Osteocyte (in vitro differentiated cells): ENCODE data around the gene LCN12. TPM values are rescaled to one million over a fixed set of nuclear protein-coding genes. Genes with fewer than 3 reads are reported as not detected.

ENCODE experiments used
- DNase-seq: peaks from one replicate; pipeline ENCODE4 v3.0.0; 2021; ENCODE audit warnings: mixed read lengths; ENCODE audit not compliant: unreplicated experiment; ENCODE audit errors: extremely low spot score
- H3K27ac Mint-ChIP-seq: one replicate; pipeline ENCODE4 v1.8.0; 2021; ENCODE audit warnings: mild to moderate bottlenecking, mixed read lengths; ENCODE audit not compliant: unreplicated experiment
- H3K27me3 Mint-ChIP-seq: one replicate; pipeline ENCODE4 v1.8.0; 2021; ENCODE audit warnings: mixed read lengths; ENCODE audit not compliant: unreplicated experiment
- H3K36me3 Mint-ChIP-seq: one replicate; pipeline ENCODE4 v1.8.0; 2021; ENCODE audit warnings: mixed read lengths; ENCODE audit not compliant: unreplicated experiment
- H3K4me1 Mint-ChIP-seq: one replicate; pipeline ENCODE4 v1.8.0; 2021; ENCODE audit warnings: mixed read lengths; ENCODE audit not compliant: unreplicated experiment
- H3K4me3 Mint-ChIP-seq: one replicate; pipeline ENCODE4 v1.8.0; 2021; ENCODE audit warnings: mild to moderate bottlenecking, moderate library complexity, mixed read lengths; ENCODE audit not compliant: unreplicated experiment
- H3K9me3 Mint-ChIP-seq: one replicate; pipeline ENCODE4 v1.8.0; 2021; ENCODE audit warnings: mixed read lengths; ENCODE audit not compliant: unreplicated experiment
- CTCF ChIP-seq: fragments of 200-600 bp; sonication (generic); IDR thresholded peaks from 2 replicates; pipeline ENCODE4 v1.5.0; 2021; ENCODE audit warnings: antibody characterized with exemption, mild to moderate bottlenecking, moderate library complexity
- total RNA-seq: library from RNA; stranded (reverse); gene quantifications from 2 replicates; pipeline ENCODE4 v1.2.1, GENCODE V29; 2021

The LCN12 gene
- total RNA-seq, 1 donor from 2014 or later = 1.4 TPM

GRCh38 chr9:136916330-136917184, 35.5 kb upstream of the LCN12 start:
- Mint-ChIP-seq H3K36me3 (peaks cover 19% of the 10 kb centered on the region), H3K27me3 (no peaks in the 10 kb centered on the region), H3K4me3 (no peak overlapping the region), H3K9me3 (no peaks in the 10 kb centered on the region), H3K27ac (no peak overlapping the region), H3K4me1 (no peaks in the 10 kb centered on the region)
- no peak for TF ChIP-seq CTCF
- DNase-seq = no peak

GRCh38 chr9:136917902-136918301, 34.2 kb upstream of the LCN12 start:
- H3K27ac Mint-ChIP-seq = no peak overlapping the region
- H3K27me3 Mint-ChIP-seq = no peaks in the 10 kb centered on the region
- no peak for TF ChIP-seq CTCF
- DNase-seq = no peak
- no peaks in the 10 kb centered on the region for H3K4me1 Mint-ChIP-seq
- H3K36me3 Mint-ChIP-seq = peaks cover 22% of the 10 kb centered on the region
- H3K9me3 Mint-ChIP-seq = no peaks in the 10 kb centered on the region
- H3K4me3 Mint-ChIP-seq = no peak overlapping the region

- H3K27ac Mint-ChIP-seq = no peak overlapping the region
Measured at GRCh38 chr9:136920069-136920468, 32.0 kb upstream of the LCN12 start.

GRCh38 chr9:136920734-136921231, 31.3 kb upstream of the LCN12 start:
- Mint-ChIP-seq H3K4me3 (no peak overlapping the region), H3K9me3 (no peaks in the 10 kb centered on the region), H3K27me3 (no peaks in the 10 kb centered on the region), H3K36me3 (peaks cover 22% of the 10 kb centered on the region), H3K4me1 (no peaks in the 10 kb centered on the region), H3K27ac (no peak overlapping the region)
- no peak for TF ChIP-seq CTCF
- no peak for DNase-seq

More at GRCh38 chr9:136920069-136920468, 32.0 kb upstream of the LCN12 start:
- DNase-seq = no peak
- Mint-ChIP-seq H3K4me1 (no peaks in the 10 kb centered on the region), H3K27me3 (no peaks in the 10 kb centered on the region), H3K9me3 (no peaks in the 10 kb centered on the region), H3K4me3 (no peak overlapping the region), H3K36me3 (peaks cover 22% of the 10 kb centered on the region)
- no peak for TF ChIP-seq CTCF

- Mint-ChIP-seq H3K4me1 (no peaks in the 10 kb centered on the region), H3K9me3 (no peaks in the 10 kb centered on the region), H3K27ac (no peak overlapping the region), H3K27me3 (no peaks in the 10 kb centered on the region), H3K4me3 (no peak overlapping the region), H3K36me3 (peaks cover 22% of the 10 kb centered on the region)
- no peak for DNase-seq
- TF ChIP-seq CTCF = no peak
Measured at GRCh38 chr9:136921307-136921706, 30.8 kb upstream of the LCN12 start.
